Urinary bladder (tissue), 4 donors: Measurements from ENCODE around the gene ZNF445. TPM values are rescaled to one million over a fixed set of nuclear protein-coding genes. Genes with fewer than 3 reads are reported as not detected.
"Not testable (repeated sequence)": the region's sequence is repeated elsewhere in the genome, so short reads cannot be mapped to it uniquely, and the experiment has no call there.

ENCODE experiments used
- DNase-seq: peaks from one replicate; pipeline ENCODE4 v3.0.0-alpha.2; 2015; ENCODE audit errors: extremely low spot score
- H3K27ac ChIP-seq: one replicate; pipeline ENCODE4 v1.5.1; 2013; ENCODE audit warnings: low read depth, mild to moderate bottlenecking, moderate library complexity
- H3K36me3 ChIP-seq: one replicate; pipeline ENCODE4 v1.6.1; 2013; ENCODE audit warnings: mild to moderate bottlenecking, moderate library complexity; ENCODE audit not compliant: insufficient read depth
- H3K4me1 ChIP-seq: one replicate; pipeline ENCODE4 v1.6.1; 2013; ENCODE audit warnings: mild to moderate bottlenecking, moderate library complexity; ENCODE audit not compliant: insufficient read depth
- H3K4me3 ChIP-seq: one replicate; pipeline ENCODE4 v1.5.1; 2013; ENCODE audit warnings: low read depth, low read length
- WGBS: extraction: QIAGEN DNeasy Blood & Tissue Kit; methylation state at CpG from one replicate; pipeline ENCODE4 v1.1.7; 2013; 5-methylcytosine and 5-hydroxymethylcytosine counted together
- polyA plus RNA-seq: library from polyadenylated mRNA; stranded (reverse); fragments of 200-250 nt; gene quantifications from one replicate; pipeline ENCODE4 v1.2.3, GENCODE V29; 2013
- total RNA-seq: library from RNA; depleted of rRNA; stranded (reverse); fragments of >200 nt; gene quantifications from one replicate; pipeline ENCODE4 v1.2.3, GENCODE V29; 2014
- donor health status: healthy with polysubstance abuse.
- donor health status: healthy.

ZNF445 gene
- total and polyA plus RNA-seq, 2 donors, result 5.0 to 20.7 TPM

GRCh38 chr3:44398271-44398670 is 79.2 kb downstream of the ZNF445 start:
- 95% methylated on average over 8 of the region's 8 CpGs for WGBS
- not testable (repeated sequence) for H3K36me3 ChIP-seq, H3K4me3 ChIP-seq, DNase-seq, H3K4me1 ChIP-seq, H3K27ac ChIP-seq

DNA sequence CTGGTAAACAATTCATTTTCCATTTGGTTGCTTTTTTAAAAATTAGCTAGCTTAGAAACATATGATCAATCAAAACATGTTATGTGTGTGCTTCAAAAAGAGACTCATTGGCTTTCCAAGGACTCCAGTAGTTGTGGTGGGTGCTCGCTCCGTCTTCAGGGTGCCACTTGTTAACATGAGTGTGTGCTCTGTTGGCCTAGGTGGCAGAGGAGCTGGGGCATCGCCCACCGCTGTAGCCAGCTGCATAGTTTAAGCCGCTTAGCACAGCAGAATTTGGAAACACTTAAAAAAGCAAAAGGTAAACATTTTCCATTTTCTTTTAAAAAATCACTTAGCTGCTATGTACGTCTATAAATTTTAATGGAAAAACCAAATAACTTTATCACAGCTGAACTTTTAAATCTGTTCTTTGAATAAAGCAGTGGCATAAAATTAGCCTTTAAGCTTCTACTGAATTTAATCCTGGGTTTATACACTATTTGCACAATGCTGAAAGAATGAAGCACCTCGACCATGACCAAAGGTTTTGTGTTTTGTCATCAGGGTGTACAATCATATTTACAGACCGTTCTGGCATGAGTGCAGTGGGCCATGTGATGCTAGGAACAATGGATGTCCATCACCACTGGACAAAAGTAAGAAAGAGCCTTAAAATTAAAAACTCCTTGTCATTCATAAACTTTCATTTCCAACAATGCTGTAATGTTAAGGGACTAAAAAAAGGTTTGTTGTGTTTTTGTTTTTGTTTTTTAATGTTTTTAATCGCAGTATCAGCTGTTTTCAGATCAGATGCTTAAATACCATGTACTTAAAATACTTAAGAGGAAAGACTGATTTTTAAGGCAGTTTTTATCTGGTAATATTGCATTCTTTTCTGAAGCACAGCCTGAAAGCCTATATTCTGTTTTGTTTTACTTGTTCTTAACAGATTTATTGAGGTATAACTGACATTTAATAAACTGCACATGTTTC is 81.0 kb downstream of the ZNF445 start:
- Histone ChIP-seq H3K4me1 (no peaks in the 10 kb centered on the region), H3K36me3 (peaks cover 2% of the 10 kb centered on the region), H3K4me3 (no peak overlapping the region), H3K27ac (no peak overlapping the region)
- WGBS, result 90% methylated on average over 9 of the region's 9 CpGs
- DNase-seq, result no peak

- H3K4me3 ChIP-seq, result no peak overlapping the region
- no peak overlapping the region for H3K27ac ChIP-seq
- 94% methylated on average over 9 of the region's 9 CpGs for WGBS
- no peaks in the 10 kb centered on the region for H3K4me1 ChIP-seq
- H3K36me3 ChIP-seq, result no peaks in the 10 kb centered on the region
- no peak for DNase-seq
Observed at GRCh38 chr3:44395714-44396113, 81.8 kb downstream of the ZNF445 start.

- no peak for DNase-seq
- Histone ChIP-seq H3K4me1 (no peaks in the 10 kb centered on the region), H3K36me3 (peaks cover under 1% of the 10 kb centered on the region), H3K27ac (no peak overlapping the region), H3K4me3 (no peak overlapping the region)
- WGBS, result 95% methylated on average over 1 of the region's 1 CpG
Observed at GRCh38 chr3:44392489-44392888, 85.0 kb downstream of the ZNF445 start.

- Histone ChIP-seq H3K4me1 (no peaks in the 10 kb centered on the region), H3K4me3 (no peak overlapping the region), H3K36me3 (peaks cover 1% of the 10 kb centered on the region), H3K27ac (no peak overlapping the region)
- no peak for DNase-seq
- 96% methylated on average over 7 of the region's 7 CpGs for WGBS
Observed at GRCh38 chr3:44387404-44387803, 90.1 kb downstream of the ZNF445 start.

Other genes with a start within 250 kb of the ZNF445 start
- gene TOPAZ1, start 235.8 kb downstream of the ZNF445 start, total RNA-seq, result not detected
- not detected for gene TOPAZ1, start 235.8 kb downstream of the ZNF445 start, polyA plus RNA-seq
- 50.4 TPM for gene TCAIM, start 138.9 kb downstream of the ZNF445 start, total RNA-seq
- 11.8 TPM for gene TCAIM, start 138.9 kb downstream of the ZNF445 start, polyA plus RNA-seq
- 19.5 TPM for gene ZKSCAN7, start 77.5 kb upstream of the ZNF445 start, total RNA-seq
- gene ZKSCAN7, start 77.5 kb upstream of the ZNF445 start, polyA plus RNA-seq, result 3.7 TPM
- 12.9 TPM for gene ZNF660, start 107.3 kb upstream of the ZNF445 start, total RNA-seq
- gene ZNF660, start 107.3 kb upstream of the ZNF445 start, polyA plus RNA-seq, result 1.9 TPM
- 37.9 TPM for gene ZNF197, start 147.4 kb upstream of the ZNF445 start, total RNA-seq
- 11.4 TPM for gene ZNF197, start 147.4 kb upstream of the ZNF445 start, polyA plus RNA-seq
- gene ZNF35, start 171.1 kb upstream of the ZNF445 start, total RNA-seq, result 17.9 TPM
- 5.6 TPM for gene ZNF35, start 171.1 kb upstream of the ZNF445 start, polyA plus RNA-seq
- gene ZNF502, start 235.0 kb upstream of the ZNF445 start, total RNA-seq, result 15.0 TPM
- gene ZNF502, start 235.0 kb upstream of the ZNF445 start, polyA plus RNA-seq, result 4.7 TPM